ENCODE measurements around the gene NEK9. TPM values are rescaled to one million over a fixed set of nuclear protein-coding genes. Genes with fewer than 3 reads are reported as not detected.

The NEK9 gene
- total and polyA plus RNA-seq, 8 donors: 12.5 to 225 (median 30.4) TPM

DNA sequence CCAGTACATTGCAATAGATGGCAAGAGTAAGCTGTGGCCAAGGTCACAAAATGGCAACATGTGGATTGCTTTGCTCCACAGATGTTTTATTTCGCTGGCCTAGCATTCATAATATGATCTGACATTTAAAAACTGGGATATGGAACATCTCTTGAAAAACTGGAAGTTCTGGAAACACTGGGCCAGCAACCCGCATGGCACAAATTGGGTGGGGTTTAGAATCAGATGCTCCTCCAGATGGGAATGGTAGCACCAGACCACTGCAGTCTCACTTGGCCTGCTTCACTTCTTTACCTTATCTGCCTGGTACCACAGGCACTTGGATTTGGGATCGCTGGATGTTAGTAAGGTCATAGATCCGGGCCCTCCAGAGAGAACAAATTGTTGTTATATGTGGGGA lies 47.3 kb downstream of the NEK9 start:
- no peak for TF ChIP-seq EP300 (IDR thresholded peaks at IDR 0.05)
- no peak for TF ChIP-seq POLR2A (IDR thresholded peaks at IDR 0.05)
- no peak for TF ChIP-seq POLR2AphosphoS5 (IDR thresholded peaks at IDR 0.05)
- TF ChIP-seq, protein P1, sequence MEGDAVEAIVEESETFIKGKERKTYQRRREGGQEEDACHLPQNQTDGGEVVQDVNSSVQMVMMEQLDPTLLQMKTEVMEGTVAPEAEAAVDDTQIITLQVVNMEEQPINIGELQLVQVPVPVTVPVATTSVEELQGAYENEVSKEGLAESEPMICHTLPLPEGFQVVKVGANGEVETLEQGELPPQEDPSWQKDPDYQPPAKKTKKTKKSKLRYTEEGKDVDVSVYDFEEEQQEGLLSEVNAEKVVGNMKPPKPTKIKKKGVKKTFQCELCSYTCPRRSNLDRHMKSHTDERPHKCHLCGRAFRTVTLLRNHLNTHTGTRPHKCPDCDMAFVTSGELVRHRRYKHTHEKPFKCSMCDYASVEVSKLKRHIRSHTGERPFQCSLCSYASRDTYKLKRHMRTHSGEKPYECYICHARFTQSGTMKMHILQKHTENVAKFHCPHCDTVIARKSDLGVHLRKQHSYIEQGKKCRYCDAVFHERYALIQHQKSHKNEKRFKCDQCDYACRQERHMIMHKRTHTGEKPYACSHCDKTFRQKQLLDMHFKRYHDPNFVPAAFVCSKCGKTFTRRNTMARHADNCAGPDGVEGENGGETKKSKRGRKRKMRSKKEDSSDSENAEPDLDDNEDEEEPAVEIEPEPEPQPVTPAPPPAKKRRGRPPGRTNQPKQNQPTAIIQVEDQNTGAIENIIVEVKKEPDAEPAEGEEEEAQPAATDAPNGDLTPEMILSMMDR (IDR thresholded peaks at IDR 0.05): no peak

DNA sequence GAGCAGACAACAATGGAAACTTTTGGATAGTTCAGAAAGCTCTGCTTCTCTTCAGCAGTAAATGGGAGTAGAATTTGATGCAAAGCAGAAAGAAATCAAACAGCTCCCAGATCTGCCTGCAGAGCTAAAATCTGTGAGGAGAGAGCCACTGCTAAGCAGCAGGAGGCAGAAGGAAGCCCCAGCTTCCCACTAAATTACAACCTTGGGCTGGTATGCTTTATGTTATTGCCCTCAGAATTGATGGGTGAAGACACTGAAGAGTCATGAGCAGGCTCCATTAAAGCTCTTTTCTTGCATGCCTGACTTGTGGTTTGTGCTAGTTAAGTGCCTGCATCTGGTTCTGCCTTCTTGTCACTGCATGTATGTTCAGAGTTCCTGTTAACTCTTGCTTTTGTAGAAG lies 49.1 kb downstream of the NEK9 start:
- H3K27me3 ChIP-seq: no peaks in the 10 kb centered on the region
- peak in 1 of 2 donors; percentile 18 for DNase-seq
- peaks cover 0 to 14% (median 13%) of the 10 kb centered on the region in 4 donors for H3K36me3 ChIP-seq
- H3K4me3 ChIP-seq: no peak overlapping the region
- no peaks in the 10 kb centered on the region for H3K9me3 ChIP-seq
- TF ChIP-seq, protein P1 (IDR thresholded peaks at IDR 0.05): no peak
- TF ChIP-seq POLR2A (IDR thresholded peaks at IDR 0.05) (no peak), POLR2AphosphoS5 (IDR thresholded peaks at IDR 0.05) (no peak), EP300 (IDR thresholded peaks at IDR 0.05) (no peak)
- H3K27ac ChIP-seq: no peak overlapping the region
- H3K4me1 ChIP-seq: peaks cover 0 to 14% (median 8%) of the 10 kb centered on the region in 4 donors
- intact Hi-C loops (cut with DNase I; ENCODE audit: low total_unique reads): loop anchor here (10.0 kb wide), 1 partner anchor 123 kb away; the partner anchor contains the start of gene PGF

More for the DNA sequence above, 47.3 kb downstream of the NEK9 start:
- DNase-seq: no peak
- Histone ChIP-seq H3K4me1 (peaks cover 0 to 14% (median 8%) of the 10 kb centered on the region in 4 donors), H3K9me3 (no peaks in the 10 kb centered on the region), H3K27me3 (no peaks in the 10 kb centered on the region), H3K4me3 (no peak overlapping the region), H3K27ac (no peak overlapping the region), H3K36me3 (peaks cover 8 to 31% (median 30%) of the 10 kb centered on the region in 4 donors)
- intact Hi-C loops (cut with DNase I; ENCODE audit: low total_unique reads): loop anchor here (10.0 kb wide), 1 partner anchor 125 kb away; the partner anchor contains the start of gene PGF
- WGBS, 5 donors: 40 to 84% (median 47%) methylated on average over 4 of the region's 4 CpGs

DNA sequence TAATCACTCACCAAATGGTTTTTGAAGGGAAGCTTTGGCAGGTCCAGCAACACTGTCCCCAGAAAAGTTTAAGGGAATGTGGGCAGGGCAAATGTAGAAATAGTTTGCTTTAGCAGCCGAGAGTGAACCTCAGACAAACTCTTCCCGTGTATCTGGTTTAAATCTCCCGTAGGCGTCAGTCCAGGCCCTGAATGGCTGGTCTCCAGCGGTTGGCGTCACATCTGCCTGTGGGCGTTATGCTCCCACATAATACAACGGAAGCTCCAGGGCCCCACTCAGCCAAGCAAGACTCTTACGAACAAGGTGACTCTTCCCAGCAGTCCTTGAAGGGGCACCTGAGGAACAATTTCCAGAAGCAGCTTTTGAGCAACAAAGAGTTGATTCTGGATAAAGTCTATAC lies 56.5 kb downstream of the NEK9 start:
- Histone ChIP-seq H3K36me3 (no peaks in the 10 kb centered on the region), H3K27me3 (no peaks in the 10 kb centered on the region), H3K4me1 (peaks cover 19 to 27% (median 24%) of the 10 kb centered on the region in 4 donors), H3K4me3 (peak overlapping the region in 1 of 4 donors; percentile 60), H3K27ac (peak overlapping the region; percentile 86 to 94 (median 91)), H3K9me3 (no peaks in the 10 kb centered on the region)
- TF ChIP-seq POLR2AphosphoS5 (IDR thresholded peaks at IDR 0.05) (peak in 1 of 3 donors; percentile 10), POLR2A (IDR thresholded peaks at IDR 0.05) (no peak)
- intact Hi-C loops (cut with DNase I; ENCODE audit: low total_unique reads): loop anchor here (10.0 kb wide), 1 partner anchor 116 kb away; the partner anchor contains the start of gene PGF
- peak in 1 of 2 donors; percentile 75 for DNase-seq
- 68 to 83% (median 80%) methylated on average over 9 of the region's 9 CpGs for WGBS, 5 donors

DNA sequence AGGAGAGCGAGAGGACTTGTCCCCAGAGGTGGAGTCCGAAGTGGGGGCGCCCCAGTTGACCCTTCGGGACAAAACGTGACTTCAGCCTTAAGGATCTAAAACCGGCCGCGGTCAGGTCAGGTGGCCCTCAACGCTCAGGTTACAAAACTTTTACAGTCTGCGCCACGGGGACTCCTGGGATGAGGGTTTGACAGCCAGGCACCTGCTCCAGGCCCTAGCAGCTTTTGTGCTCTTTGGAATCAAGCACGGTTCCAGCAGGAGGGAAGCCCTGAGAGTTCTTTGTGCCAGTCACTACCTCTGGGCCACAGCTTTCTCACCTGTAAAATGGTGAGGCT lies 57.1 kb downstream of the NEK9 start:
- Histone ChIP-seq H3K4me3 (peak overlapping the region; percentile 49 to 60 (median 58)), H3K9me3 (no peaks in the 10 kb centered on the region), H3K36me3 (no peaks in the 10 kb centered on the region), H3K4me1 (peaks cover 19 to 27% (median 24%) of the 10 kb centered on the region in 4 donors), H3K27ac (peak overlapping the region; percentile 86 to 94 (median 91)), H3K27me3 (no peaks in the 10 kb centered on the region)
- DNase-seq: no peak
- TF ChIP-seq EP300 (IDR thresholded peaks at IDR 0.05) (peak; percentile 10), POLR2A (IDR thresholded peaks at IDR 0.05) (no peak)
- TF ChIP-seq, protein P1 (IDR thresholded peaks at IDR 0.05): no peak
- intact Hi-C loops (cut with DNase I; ENCODE audit: low total_unique reads): loop anchor here (10.0 kb wide), 1 partner anchor 115 kb away; the partner anchor contains the start of gene PGF
- WGBS, 5 donors: 16 to 25% (median 21%) methylated on average over 10 to 12 of the region's 12 CpGs

DNA sequence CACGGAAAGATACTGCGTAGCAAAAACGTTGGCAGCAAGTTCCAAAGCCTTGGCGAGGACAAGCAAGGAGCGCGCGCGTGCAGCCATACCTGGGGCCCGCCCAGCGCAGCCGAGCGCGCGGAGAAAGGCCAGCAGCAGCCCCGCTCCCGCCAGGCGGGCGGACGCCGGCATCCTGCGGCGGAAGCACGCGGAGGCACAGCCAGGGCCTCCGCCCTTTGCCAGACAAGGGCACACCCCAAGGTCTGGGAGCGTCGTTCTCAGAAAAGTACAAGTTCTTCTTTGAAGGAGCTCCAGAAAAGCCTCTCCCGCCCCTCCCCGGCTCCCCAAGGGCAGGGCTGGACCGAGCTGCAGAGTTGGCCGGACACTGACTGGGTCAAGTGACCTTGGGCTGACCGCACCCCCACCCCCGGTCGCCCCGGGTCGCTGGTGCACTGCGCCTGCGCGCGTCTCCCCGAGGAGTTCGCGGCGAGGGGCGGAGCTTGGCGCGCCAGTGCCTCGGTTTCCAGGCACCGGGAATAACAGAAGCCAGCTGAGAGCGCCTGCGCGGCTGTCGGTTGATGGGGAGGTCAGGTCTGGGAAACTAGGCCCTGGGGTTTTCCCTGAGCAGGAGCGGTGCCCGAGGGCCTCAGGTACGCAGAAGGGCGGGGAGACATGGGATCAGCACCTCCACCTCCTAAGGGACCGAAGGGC lies 57.6 kb downstream of the NEK9 start, which contains the start of gene ZC2HC1C:
TSS of gene ZC2HC1C (plus strand) at position 521 of the 690 bp plus-strand sequence. CDS start 933 bp downstream, outside the sequence.
- peaks cover 21 to 32% (median 26%) of the 10 kb centered on the region in 4 donors for H3K4me1 ChIP-seq
- intact Hi-C loops (cut with DNase I; ENCODE audit: low total_unique reads): no loop called here
- no peaks in the 10 kb centered on the region for H3K36me3 ChIP-seq
- no peaks in the 10 kb centered on the region for H3K9me3 ChIP-seq
- peak within 1 kb of the TSS; percentile 49 to 60 (median 58) for H3K4me3 ChIP-seq
- no peaks in the 10 kb centered on the region for H3K27me3 ChIP-seq
- peak in 2 of 3 donors; percentile 68 to 82 for TF ChIP-seq POLR2AphosphoS5 (IDR thresholded peaks at IDR 0.05)
- TF ChIP-seq, protein P1 (IDR thresholded peaks at IDR 0.05): no peak
- H3K27ac ChIP-seq: peak within 1 kb of the TSS; percentile 86 to 94 (median 91)
- DNase-seq: peak; percentile 97 to 98
- 1 to 2% (median 2%) methylated on average over 38 to 58 of the region's 58 CpGs for WGBS, 5 donors
